SK-N-SH treated with all-trans-retinoic acid at 6 μM for 48 hours (cell line): ENCODE data around the gene SNX18.

Experiments used
- SNAI2 ChIP-seq: fragments of 250-450 bp; sonication (Bioruptor Pico); IDR thresholded peaks from 2 replicates; pipeline ENCODE4 v1.5.0; 2020; ENCODE audit warnings: mild to moderate bottlenecking, moderate library complexity
- ZC3H10 ChIP-seq: fragments of 250-450 bp; sonication (Bioruptor Pico); IDR thresholded peaks from 2 replicates; pipeline ENCODE4 v1.5.1; 2021; ENCODE audit warnings: mild to moderate bottlenecking, moderate library complexity

DNA sequence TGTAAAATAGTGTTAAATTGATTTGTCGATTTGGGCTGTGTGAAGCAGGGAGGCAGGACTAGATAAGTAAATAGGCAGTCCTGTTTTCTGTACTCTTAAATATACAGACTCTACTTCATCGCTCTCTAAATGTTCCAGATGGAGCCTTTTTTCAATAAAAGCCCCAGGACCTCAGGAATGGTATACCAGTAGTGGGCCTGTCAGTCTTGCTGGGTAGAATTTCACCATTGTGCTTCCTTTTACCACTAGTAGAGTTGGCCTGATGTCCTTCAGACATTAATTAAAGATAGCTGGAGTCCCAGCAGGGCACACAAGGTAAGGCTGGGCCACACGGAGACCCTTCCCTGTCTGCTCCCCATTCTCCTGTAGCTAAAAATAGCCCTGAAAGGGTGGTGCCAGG, 6.0 kb downstream of the SNX18 start:
- TF ChIP-seq ZC3H10 (CRISPR knock-in tag) (no peak), SNAI2 (no peak)
